Superior temporal gyrus (tissue), 1 donor: ENCODE results near the gene PNMA8A.

Source experiments
- DNase-seq: peaks from one replicate; pipeline ENCODE4 v3.0.0-alpha.2; 2016; ENCODE audit errors: extremely low spot score

Gene PNMA8A

DNA sequence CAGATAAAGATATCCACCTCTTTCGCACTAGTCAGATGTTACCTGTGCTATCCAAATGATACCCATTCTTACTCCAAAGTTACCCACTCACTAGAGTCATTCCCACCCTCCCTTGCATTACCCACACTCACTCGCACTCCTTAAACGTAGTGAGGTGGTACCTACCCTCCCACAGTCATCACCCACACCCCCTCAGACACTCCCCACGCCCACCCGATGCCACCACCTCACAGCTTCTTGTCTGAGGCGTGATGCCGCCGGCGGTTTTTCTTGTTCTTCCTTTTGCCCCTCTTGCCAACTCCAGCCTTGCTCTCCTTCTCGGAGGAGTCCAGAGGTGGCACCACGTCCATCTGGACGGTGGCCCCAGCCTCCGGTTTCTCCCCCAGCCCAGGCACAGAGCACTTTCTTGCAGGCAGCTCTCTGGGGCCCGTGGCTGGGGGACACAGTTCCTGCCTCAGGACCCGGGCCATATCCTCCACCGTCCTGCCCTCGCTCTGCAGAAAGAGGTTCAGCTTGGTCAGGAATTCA is 43.8 kb downstream of the PNMA8A start:
- no peak for DNase-seq

DNA sequence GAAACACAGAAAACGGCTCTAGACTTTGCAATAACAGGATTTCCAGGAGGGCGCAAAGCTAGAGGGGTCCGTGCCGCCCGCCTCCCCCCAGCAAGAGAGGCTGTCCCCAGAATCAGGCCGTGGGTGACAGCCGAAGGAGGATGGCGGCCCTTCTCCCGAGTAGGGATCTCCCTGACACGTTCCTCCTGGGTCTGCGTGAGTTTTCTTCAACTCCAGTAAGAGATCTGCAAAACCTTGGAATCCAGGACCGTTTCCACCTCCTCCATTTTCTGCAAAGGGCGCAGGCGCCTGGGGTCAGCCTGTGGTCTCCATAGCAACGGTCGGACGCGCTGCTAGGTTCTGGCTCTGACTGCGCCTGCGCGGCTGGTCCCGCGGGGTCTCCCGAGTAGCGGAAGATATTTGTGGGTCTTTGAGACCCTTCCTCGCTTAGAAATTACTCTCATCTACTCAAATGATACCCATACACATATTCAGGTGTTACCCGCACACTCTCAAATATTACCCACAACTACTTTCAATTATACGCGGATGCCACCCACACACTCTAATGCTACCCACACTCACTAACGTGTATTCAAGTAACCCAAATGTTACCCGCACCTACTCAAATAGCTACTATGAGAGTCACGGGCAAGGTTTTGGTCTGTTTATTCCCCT is 44.7 kb downstream of the PNMA8A start:
- peak; percentile 87 for DNase-seq

DNA sequence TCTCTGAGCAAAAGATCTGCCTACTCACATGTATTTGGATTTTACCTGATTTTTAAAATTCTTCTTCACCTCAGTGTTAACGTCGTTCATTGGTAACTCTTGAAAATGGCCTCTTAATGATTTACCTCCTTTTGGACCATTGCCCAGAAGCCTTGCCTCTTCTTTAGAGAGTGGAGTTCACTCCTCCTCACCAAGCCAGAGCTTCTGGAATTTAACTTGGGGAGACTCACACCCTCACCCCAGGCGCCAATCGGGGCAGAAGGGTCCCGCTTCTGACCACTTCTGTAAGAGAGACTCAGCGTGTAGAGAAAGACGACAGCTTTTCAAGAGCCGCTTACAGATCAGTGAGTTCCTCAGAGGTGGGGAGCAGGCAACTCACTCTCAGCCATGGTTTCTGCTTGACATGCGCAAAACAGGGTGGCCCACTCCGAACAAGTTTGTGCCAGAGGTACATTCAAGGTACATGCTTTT is 45.3 kb downstream of the PNMA8A start:
- DNase-seq, result peak; percentile 42

DNA sequence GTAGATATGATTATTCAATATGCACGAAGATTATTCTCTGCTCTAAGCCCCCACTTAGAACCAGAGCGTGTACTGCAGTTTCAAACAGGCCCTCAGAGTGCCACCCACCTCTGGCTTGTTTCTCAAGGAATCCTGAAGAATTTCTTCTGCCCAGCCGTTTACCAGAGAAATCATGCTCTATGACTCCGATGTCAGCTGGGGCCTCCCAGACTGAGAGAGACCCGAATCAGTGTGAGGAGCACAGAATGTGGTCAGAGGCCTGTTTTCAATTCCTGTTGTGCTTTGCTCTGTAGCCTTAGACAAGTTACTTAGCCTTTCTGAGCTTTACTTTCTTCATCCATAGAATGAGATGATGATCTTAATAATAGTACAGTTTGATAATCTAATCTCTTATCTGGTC is 48.2 kb downstream of the PNMA8A start:
- DNase-seq, result no peak

DNA sequence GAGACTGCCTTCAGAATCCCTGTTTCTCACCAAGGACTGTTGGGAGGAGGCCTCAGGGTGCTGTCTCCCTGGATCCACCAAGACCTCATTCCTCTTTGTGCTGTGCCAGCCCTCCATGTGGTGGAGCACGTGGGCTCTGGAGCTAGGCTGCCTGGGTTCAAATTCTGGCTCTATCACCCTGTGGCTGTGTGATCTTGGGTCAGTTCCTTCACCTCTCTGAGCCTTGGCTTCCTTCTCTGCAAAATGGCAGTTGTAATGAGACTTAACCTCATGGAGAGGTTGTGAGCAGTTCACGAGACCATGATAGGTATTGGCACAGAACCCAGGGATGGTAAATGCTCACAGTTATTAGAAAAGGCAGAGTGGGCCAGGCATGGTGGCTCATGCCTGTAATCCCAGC is 49.0 kb downstream of the PNMA8A start:
- DNase-seq, result no peak

DNA sequence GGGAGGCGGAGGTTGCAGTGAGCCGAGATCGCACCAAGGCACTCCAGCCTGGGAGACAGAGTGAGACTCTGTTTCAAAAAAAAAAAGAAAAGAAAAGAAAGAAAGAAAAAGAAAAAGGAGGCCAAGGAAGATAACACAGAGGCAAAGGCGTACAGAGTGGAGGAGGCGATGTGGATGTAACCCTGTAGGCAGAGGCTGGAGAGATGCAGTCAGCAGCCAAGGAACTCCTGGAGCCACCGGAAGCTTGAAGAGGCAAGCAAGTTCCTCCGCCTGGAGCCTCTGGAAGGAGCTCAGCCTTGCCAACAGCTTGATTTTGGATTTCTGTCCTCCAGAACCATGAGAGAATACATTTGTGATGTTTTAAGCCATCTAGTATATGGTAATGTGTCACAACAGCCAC is 51.3 kb downstream of the PNMA8A start:
- no peak for DNase-seq
